Measurements from ENCODE around the gene MAP7. TPM values are rescaled to one million over a fixed set of nuclear protein-coding genes. Genes with fewer than 3 reads are reported as not detected.

MAP7 gene
- total and polyA plus RNA-seq, 2 experiments from 2014 or later, result 44.7 to 49.2 TPM

DNA sequence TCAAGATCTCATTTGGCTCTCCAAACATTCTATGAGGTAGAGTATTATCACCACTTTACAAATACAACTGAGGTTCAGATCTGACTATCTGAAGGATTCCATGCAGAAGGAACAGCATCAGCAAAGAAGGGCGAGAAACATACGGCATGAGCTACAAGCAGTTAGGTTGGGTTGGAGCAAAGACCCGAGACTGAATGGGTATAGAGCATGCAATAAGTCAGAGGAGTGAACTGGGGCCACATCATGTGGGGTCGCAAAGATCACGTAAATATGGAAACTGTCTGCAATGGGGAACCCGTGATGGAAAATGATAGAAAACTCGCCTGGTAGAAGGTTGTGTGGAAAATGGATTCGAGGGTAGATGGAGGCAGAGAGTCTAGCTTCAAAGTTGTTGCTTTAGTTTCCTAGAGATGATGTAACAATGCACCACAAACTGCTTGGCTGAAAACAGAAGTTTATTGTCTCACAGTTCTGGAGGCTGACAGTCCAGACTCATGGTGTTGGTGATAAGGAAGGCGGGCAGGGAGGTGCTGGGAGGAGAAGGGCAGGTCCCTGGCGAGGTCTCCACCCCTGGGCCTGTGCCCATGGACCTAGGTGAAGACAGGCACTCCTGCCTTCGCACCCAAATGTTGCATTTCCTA, 216.3 kb downstream of the MAP7 start:
- peaks cover 24% of the 10 kb centered on the region for H3K4me1 Mint-ChIP-seq
- TF ChIP-seq NANOG (IDR thresholded peaks at IDR 0.05; ENCODE audit: borderline replicate concordance), result no peak
- TF ChIP-seq STAT1 (IDR thresholded peaks at IDR 0.05; ENCODE audit: unreplicated experiment), result no peak
- TF ChIP-seq, protein P1, sequence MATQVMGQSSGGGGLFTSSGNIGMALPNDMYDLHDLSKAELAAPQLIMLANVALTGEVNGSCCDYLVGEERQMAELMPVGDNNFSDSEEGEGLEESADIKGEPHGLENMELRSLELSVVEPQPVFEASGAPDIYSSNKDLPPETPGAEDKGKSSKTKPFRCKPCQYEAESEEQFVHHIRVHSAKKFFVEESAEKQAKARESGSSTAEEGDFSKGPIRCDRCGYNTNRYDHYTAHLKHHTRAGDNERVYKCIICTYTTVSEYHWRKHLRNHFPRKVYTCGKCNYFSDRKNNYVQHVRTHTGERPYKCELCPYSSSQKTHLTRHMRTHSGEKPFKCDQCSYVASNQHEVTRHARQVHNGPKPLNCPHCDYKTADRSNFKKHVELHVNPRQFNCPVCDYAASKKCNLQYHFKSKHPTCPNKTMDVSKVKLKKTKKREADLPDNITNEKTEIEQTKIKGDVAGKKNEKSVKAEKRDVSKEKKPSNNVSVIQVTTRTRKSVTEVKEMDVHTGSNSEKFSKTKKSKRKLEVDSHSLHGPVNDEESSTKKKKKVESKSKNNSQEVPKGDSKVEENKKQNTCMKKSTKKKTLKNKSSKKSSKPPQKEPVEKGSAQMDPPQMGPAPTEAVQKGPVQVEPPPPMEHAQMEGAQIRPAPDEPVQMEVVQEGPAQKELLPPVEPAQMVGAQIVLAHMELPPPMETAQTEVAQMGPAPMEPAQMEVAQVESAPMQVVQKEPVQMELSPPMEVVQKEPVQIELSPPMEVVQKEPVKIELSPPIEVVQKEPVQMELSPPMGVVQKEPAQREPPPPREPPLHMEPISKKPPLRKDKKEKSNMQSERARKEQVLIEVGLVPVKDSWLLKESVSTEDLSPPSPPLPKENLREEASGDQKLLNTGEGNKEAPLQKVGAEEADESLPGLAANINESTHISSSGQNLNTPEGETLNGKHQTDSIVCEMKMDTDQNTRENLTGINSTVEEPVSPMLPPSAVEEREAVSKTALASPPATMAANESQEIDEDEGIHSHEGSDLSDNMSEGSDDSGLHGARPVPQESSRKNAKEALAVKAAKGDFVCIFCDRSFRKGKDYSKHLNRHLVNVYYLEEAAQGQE (IDR thresholded peaks at IDR 0.05; ENCODE audit: unreplicated experiment), result no peak
- no peak for TF ChIP-seq JUNB (IDR thresholded peaks at IDR 0.05; ENCODE audit: unreplicated experiment)
- TF ChIP-seq POLR2AphosphoS5 (IDR thresholded peaks at IDR 0.05; ENCODE audit: low read depth), result no peak
- TF ChIP-seq CREB1 (CRISPR knock-in tag; IDR thresholded peaks at IDR 0.05; ENCODE audit: low read depth), result no peak
- no peak for TF ChIP-seq ZNF331 (CRISPR knock-in tag; IDR thresholded peaks at IDR 0.05; ENCODE audit: low read depth)
- no peak for TF ChIP-seq ZNF114 (CRISPR knock-in tag; IDR thresholded peaks at IDR 0.05)
- TF ChIP-seq, protein P2, sequence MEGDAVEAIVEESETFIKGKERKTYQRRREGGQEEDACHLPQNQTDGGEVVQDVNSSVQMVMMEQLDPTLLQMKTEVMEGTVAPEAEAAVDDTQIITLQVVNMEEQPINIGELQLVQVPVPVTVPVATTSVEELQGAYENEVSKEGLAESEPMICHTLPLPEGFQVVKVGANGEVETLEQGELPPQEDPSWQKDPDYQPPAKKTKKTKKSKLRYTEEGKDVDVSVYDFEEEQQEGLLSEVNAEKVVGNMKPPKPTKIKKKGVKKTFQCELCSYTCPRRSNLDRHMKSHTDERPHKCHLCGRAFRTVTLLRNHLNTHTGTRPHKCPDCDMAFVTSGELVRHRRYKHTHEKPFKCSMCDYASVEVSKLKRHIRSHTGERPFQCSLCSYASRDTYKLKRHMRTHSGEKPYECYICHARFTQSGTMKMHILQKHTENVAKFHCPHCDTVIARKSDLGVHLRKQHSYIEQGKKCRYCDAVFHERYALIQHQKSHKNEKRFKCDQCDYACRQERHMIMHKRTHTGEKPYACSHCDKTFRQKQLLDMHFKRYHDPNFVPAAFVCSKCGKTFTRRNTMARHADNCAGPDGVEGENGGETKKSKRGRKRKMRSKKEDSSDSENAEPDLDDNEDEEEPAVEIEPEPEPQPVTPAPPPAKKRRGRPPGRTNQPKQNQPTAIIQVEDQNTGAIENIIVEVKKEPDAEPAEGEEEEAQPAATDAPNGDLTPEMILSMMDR (conservative IDR thresholded peaks at IDR 0.05; ENCODE audit: low read depth in 2 of 2), result no peak
- TF ChIP-seq, protein P3, sequence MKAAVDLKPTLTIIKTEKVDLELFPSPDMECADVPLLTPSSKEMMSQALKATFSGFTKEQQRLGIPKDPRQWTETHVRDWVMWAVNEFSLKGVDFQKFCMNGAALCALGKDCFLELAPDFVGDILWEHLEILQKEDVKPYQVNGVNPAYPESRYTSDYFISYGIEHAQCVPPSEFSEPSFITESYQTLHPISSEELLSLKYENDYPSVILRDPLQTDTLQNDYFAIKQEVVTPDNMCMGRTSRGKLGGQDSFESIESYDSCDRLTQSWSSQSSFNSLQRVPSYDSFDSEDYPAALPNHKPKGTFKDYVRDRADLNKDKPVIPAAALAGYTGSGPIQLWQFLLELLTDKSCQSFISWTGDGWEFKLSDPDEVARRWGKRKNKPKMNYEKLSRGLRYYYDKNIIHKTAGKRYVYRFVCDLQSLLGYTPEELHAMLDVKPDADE (IDR thresholded peaks at IDR 0.05), result no peak
- no peak for TF ChIP-seq EZH2phosphoT487 (IDR thresholded peaks at IDR 0.05; ENCODE audit: unreplicated experiment)
- TF ChIP-seq, protein P4, sequence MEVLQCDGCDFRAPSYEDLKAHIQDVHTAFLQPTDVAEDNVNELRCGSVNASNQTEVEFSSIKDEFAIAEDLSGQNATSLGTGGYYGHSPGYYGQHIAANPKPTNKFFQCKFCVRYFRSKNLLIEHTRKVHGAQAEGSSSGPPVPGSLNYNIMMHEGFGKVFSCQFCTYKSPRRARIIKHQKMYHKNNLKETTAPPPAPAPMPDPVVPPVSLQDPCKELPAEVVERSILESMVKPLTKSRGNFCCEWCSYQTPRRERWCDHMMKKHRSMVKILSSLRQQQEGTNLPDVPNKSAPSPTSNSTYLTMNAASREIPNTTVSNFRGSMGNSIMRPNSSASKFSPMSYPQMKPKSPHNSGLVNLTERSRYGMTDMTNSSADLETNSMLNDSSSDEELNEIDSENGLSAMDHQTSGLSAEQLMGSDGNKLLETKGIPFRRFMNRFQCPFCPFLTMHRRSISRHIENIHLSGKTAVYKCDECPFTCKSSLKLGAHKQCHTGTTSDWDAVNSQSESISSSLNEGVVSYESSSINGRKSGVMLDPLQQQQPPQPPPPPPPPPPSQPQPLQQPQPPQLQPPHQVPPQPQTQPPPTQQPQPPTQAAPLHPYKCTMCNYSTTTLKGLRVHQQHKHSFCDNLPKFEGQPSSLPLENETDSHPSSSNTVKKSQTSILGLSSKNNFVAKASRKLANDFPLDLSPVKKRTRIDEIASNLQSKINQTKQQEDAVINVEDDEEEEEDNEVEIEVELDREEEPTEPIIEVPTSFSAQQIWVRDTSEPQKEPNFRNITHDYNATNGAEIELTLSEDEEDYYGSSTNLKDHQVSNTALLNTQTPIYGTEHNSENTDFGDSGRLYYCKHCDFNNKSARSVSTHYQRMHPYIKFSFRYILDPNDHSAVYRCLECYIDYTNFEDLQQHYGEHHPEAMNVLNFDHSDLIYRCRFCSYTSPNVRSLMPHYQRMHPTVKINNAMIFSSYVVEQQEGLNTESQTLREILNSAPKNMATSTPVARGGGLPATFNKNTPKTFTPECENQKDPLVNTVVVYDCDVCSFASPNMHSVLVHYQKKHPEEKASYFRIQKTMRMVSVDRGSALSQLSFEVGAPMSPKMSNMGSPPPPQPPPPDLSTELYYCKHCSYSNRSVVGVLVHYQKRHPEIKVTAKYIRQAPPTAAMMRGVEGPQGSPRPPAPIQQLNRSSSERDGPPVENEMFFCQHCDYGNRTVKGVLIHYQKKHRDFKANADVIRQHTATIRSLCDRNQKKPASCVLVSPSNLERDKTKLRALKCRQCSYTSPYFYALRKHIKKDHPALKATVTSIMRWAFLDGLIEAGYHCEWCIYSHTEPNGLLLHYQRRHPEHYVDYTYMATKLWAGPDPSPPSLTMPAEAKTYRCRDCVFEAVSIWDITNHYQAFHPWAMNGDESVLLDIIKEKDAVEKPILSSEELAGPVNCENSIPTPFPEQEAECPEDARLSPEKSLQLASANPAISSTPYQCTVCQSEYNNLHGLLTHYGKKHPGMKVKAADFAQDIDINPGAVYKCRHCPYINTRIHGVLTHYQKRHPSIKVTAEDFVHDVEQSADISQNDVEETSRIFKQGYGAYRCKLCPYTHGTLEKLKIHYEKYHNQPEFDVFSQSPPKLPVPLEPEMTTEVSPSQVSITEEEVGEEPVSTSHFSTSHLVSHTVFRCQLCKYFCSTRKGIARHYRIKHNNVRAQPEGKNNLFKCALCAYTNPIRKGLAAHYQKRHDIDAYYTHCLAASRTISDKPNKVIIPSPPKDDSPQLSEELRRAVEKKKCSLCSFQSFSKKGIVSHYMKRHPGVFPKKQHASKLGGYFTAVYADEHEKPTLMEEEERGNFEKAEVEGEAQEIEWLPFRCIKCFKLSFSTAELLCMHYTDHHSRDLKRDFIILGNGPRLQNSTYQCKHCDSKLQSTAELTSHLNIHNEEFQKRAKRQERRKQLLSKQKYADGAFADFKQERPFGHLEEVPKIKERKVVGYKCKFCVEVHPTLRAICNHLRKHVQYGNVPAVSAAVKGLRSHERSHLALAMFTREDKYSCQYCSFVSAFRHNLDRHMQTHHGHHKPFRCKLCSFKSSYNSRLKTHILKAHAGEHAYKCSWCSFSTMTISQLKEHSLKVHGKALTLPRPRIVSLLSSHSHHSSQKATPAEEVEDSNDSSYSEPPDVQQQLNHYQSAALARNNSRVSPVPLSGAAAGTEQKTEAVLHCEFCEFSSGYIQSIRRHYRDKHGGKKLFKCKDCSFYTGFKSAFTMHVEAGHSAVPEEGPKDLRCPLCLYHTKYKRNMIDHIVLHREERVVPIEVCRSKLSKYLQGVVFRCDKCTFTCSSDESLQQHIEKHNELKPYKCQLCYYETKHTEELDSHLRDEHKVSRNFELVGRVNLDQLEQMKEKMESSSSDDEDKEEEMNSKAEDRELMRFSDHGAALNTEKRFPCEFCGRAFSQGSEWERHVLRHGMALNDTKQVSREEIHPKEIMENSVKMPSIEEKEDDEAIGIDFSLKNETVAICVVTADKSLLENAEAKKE (CRISPR knock-in tag; IDR thresholded peaks at IDR 0.05), result no peak
- TF ChIP-seq EZH2 (IDR thresholded peaks at IDR 0.05; ENCODE audit: low read depth, unreplicated experiment), result no peak
- H3K27ac Mint-ChIP-seq, result no peak overlapping the region
- H3K9me3 Mint-ChIP-seq, result no peaks in the 10 kb centered on the region
- H3K9me2 ChIP-seq (ENCODE audit: insufficient read depth), result no peaks in the 10 kb centered on the region
- H3K36me3 ChIP-seq (ENCODE audit: insufficient read depth), result no peaks in the 10 kb centered on the region
- no peak overlapping the region for H3K4me2 ChIP-seq
- H2AFZ ChIP-seq, result no peak overlapping the region
- no peak overlapping the region for H3K4me3 Mint-ChIP-seq
- H3F3A ChIP-seq (replicated peaks; ENCODE audit: low read depth), result 0 out of 2 replicates have a peak, but pooled peaks cover 2% of the 10 kb centered on the region
- peaks cover 5% of the 10 kb centered on the region for H3K27me3 Mint-ChIP-seq (ENCODE audit: insufficient read depth, low read depth, poor library complexity)
- no peak overlapping the region for H3K27ac ChIP-seq (ENCODE audit: low read depth)
- no peaks in the 10 kb centered on the region for H3K79me2 ChIP-seq (replicated peaks; ENCODE audit: insufficient read depth)
- H3K27me3 ChIP-seq (ENCODE audit: insufficient read depth), result no peaks in the 10 kb centered on the region
- no peaks in the 10 kb centered on the region for H4K20me1 ChIP-seq (replicated peaks; ENCODE audit: insufficient read depth)
- no peak for DNase-seq (ENCODE audit: low spot score)
- H3K4me1 ChIP-seq (ENCODE audit: insufficient read depth), result peaks cover 13% of the 10 kb centered on the region
- no peak for ATAC-seq
- H3K4me3 ChIP-seq, result no peak overlapping the region
- H3K36me3 Mint-ChIP-seq (ENCODE audit: low read depth), result no peaks in the 10 kb centered on the region
